GM12875 (cell line): ENCODE results near the gene SNRPD2.
A peak's percentile ranks its signal among the peaks of the same experiment; 100 is the strongest.
"Not testable (repeated sequence)": the region's sequence is repeated elsewhere in the genome, so short reads cannot be mapped to it uniquely, and the experiment has no call there.

Experiments
- H3K4me3 ChIP-seq: one replicate; pipeline ENCODE4 v1.5.1; 2011; ENCODE audit warnings: low read depth, low read length, control low read depth
- CTCF ChIP-seq: IDR thresholded peaks from 2 replicates; pipeline ENCODE4 v1.5.1; 2011; ENCODE audit warnings: low read depth, mild to moderate bottlenecking, control low read depth, inconsistent platforms, low read length, moderate library complexity, borderline replicate concordance; ENCODE audit not compliant: insufficient read depth

Gene SNRPD2

GRCh38 chr19:45692187-45693105 is 693 bp upstream of the SNRPD2 start, which contains the start of gene QPCTL:
Gene QPCTL (plus strand): TSS chr19:45692666. CDS start chr19:45692704, 38 bp downstream.
- H3K4me3 ChIP-seq = peak within 1 kb of the TSS; percentile 85
- no peak for TF ChIP-seq CTCF

GRCh38 chr19:45687599-45687998 is 4.2 kb downstream of the SNRPD2 start:
- H3K4me3 ChIP-seq = no peak overlapping the region
- no peak for TF ChIP-seq CTCF

GRCh38 chr19:45685045-45685444 is 6.7 kb downstream of the SNRPD2 start:
- H3K4me3 ChIP-seq = not testable (repeated sequence)

- H3K4me3 ChIP-seq = no peak overlapping the region
- no peak for TF ChIP-seq CTCF
Measured at GRCh38 chr19:45682908-45683307, 8.8 kb downstream of the SNRPD2 start.

GRCh38 chr19:45682117-45682516 is 9.6 kb downstream of the SNRPD2 start:
- no peak for TF ChIP-seq CTCF
- H3K4me3 ChIP-seq = no peak overlapping the region

GRCh38 chr19:45681391-45682015 is 10.2 kb downstream of the SNRPD2 start:
- H3K4me3 ChIP-seq = peak overlapping the region; percentile 3
- TF ChIP-seq CTCF = peak; percentile 99

GRCh38 chr19:45677351-45678230 is 14.2 kb downstream of the SNRPD2 start:
- H3K4me3 ChIP-seq = peak overlapping the region; percentile 47
- no peak for TF ChIP-seq CTCF
